Mesenchymal stem cell (in vitro differentiated cells and primary cell): ENCODE measurements around the gene ABCG5.

Source experiments
- DNase-seq: peaks from one replicate; pipeline ENCODE4 v3.0.0-alpha.2; 2013
- H2AFZ ChIP-seq: one replicate; pipeline ENCODE4 v1.6.1; 2013; ENCODE audit warnings: low read depth, mild to moderate bottlenecking, control low read depth, inconsistent platforms, low read length, moderate library complexity
- H2AK5ac ChIP-seq: 2 replicates; pipeline ENCODE4 v1.6.1; 2013; ENCODE audit warnings: low read length, moderate library complexity, mild to moderate bottlenecking, inconsistent platforms; ENCODE audit not compliant: severe bottlenecking
- H2BK120ac ChIP-seq: one replicate; pipeline ENCODE4 v1.6.1; 2013; ENCODE audit warnings: low read depth, mild to moderate bottlenecking, inconsistent platforms, low read length, moderate library complexity
- H2BK12ac ChIP-seq, 2 experiments: one replicate each; pipeline ENCODE4 v1.6.1; 2013; ENCODE audit warnings: inconsistent platforms in 2 of 2, low read length in 2 of 2, mild to moderate bottlenecking in 2 of 2, moderate library complexity in 2 of 2, control low read depth in 1 of 2
- H2BK15ac ChIP-seq: one replicate; pipeline ENCODE4 v1.6.1; 2013; ENCODE audit warnings: mild to moderate bottlenecking, low read depth, inconsistent platforms; ENCODE audit not compliant: poor library complexity, severe bottlenecking
- H2BK5ac ChIP-seq: 2 replicates; pipeline ENCODE4 v1.6.1; 2013; ENCODE audit warnings: low read depth, mild to moderate bottlenecking, low read length, control low read depth, inconsistent platforms; ENCODE audit not compliant: poor library complexity, severe bottlenecking
- H3K14ac ChIP-seq, 2 experiments: one replicate each; pipeline ENCODE4 v1.6.1; 2013; ENCODE audit warnings: inconsistent platforms in 2 of 2, low read length in 2 of 2, control low read depth in 1 of 2, mild to moderate bottlenecking in 1 of 2, moderate library complexity in 1 of 2
- H3K18ac ChIP-seq, 2 experiments: one replicate each; pipeline ENCODE4 v1.6.1; 2013; ENCODE audit warnings: inconsistent platforms in 2 of 2, low read length in 2 of 2, control low read depth in 1 of 2, low read depth in 1 of 2, mild to moderate bottlenecking in 1 of 2
- H3K23ac ChIP-seq, 2 experiments: one replicate each; pipeline ENCODE4 v1.6.1; 2013; ENCODE audit warnings: inconsistent platforms in 2 of 2, low read length in 2 of 2, mild to moderate bottlenecking in 2 of 2, moderate library complexity in 2 of 2, control low read depth in 1 of 2
- H3K27ac ChIP-seq: 2 replicates; pipeline ENCODE4 v1.5.1; 2013; ENCODE audit warnings: mild to moderate bottlenecking, moderate library complexity, low read length, control low read depth, inconsistent platforms; ENCODE audit not compliant: poor library complexity, severe bottlenecking
- H3K27me3 ChIP-seq, 2 experiments: 2 replicates each; pipeline versions ENCODE4 v1.6.1 to v1.7.0; 2013; ENCODE audit warnings: low read length in 2 of 2, mild to moderate bottlenecking in 2 of 2, moderate library complexity in 2 of 2, control low read depth in 1 of 2, inconsistent platforms in 1 of 2; ENCODE audit not compliant: control insufficient read depth in 1 of 2, insufficient read depth in 1 of 2
- H3K36me3 ChIP-seq, 2 experiments: 2 replicates each; pipeline versions ENCODE4 v1.6.1 to v1.7.0; 2013; ENCODE audit warnings: low read length in 2 of 2, control low read depth in 1 of 2, inconsistent platforms in 1 of 2, low read depth in 1 of 2, mild to moderate bottlenecking in 1 of 2; ENCODE audit not compliant: insufficient read depth in 2 of 2, control insufficient read depth in 1 of 2
- H3K4ac ChIP-seq, 2 experiments: one replicate each; pipeline ENCODE4 v1.6.1; 2013; ENCODE audit warnings: inconsistent platforms in 2 of 2, low read length in 2 of 2, mild to moderate bottlenecking in 2 of 2, moderate library complexity in 2 of 2, control low read depth in 1 of 2, low read depth in 1 of 2
- H3K4me1 ChIP-seq: 2 replicates; pipeline ENCODE4 v1.6.1; 2013; ENCODE audit warnings: low read depth, low read length, control low read depth; ENCODE audit not compliant: control insufficient read depth, insufficient read depth
- H3K4me2 ChIP-seq: 2 replicates; pipeline ENCODE4 v1.6.1; 2013; ENCODE audit warnings: low read length, mild to moderate bottlenecking, inconsistent platforms; ENCODE audit not compliant: poor library complexity, severe bottlenecking
- H3K4me3 ChIP-seq, 2 experiments: 2 replicates each; pipeline versions ENCODE4 v1.5.1 to v1.7.0; 2013; ENCODE audit warnings: low read length in 2 of 2, mild to moderate bottlenecking in 2 of 2, control low read depth in 1 of 2, low read depth in 1 of 2; ENCODE audit not compliant: insufficient read depth in 1 of 2
- H3K79me1 ChIP-seq: replicated peaks from 2 replicates; pipeline ENCODE4 v1.6.1; 2013; ENCODE audit warnings: mild to moderate bottlenecking, control low read depth, low read length, inconsistent platforms; ENCODE audit not compliant: poor library complexity, severe bottlenecking
- H3K9ac ChIP-seq: 2 replicates; pipeline ENCODE4 v1.7.0; 2013; ENCODE audit warnings: mild to moderate bottlenecking, low read length, moderate library complexity
- H3K9me3 ChIP-seq: 2 replicates; pipeline ENCODE4 v1.7.0; 2013; ENCODE audit warnings: mild to moderate bottlenecking, low read length; ENCODE audit not compliant: control insufficient read depth
- H4K8ac ChIP-seq: one replicate; pipeline ENCODE4 v1.6.1; 2013; ENCODE audit warnings: inconsistent platforms, mild to moderate bottlenecking, low read length, moderate library complexity
- H4K91ac ChIP-seq: one replicate; pipeline ENCODE4 v1.6.1; 2013; ENCODE audit warnings: mild to moderate bottlenecking, low read length, inconsistent platforms
- WGBS: methylation state at CpG from one replicate; pipeline ENCODE4 v1.1.7; 2013; ENCODE audit warnings: mixed read lengths; 5-methylcytosine and 5-hydroxymethylcytosine counted together

ABCG5 gene

GRCh38 chr2:43854671-43855070, 16.0 kb upstream of the ABCG5 start:
- Histone ChIP-seq H2BK5ac (no peak overlapping the region), H3K27ac (no peak overlapping the region), H2BK15ac (no peak overlapping the region), H3K4me2 (no peak overlapping the region), H3K9ac (no peak overlapping the region), H4K8ac (no peak overlapping the region), H2AK5ac (no peak overlapping the region), H2BK120ac (no peak overlapping the region), H3K36me3 (no peaks in the 10 kb centered on the region), H2BK12ac (no peak overlapping the region), H3K4me3 (no peak overlapping the region), H2AFZ (no peak overlapping the region), H3K14ac (no peak overlapping the region), H3K27me3 (peaks cover 54 to 85% of the 10 kb centered on the region in 2 experiments), H3K23ac (no peak overlapping the region), H3K4ac (no peak overlapping the region), H3K79me1 (no peaks in the 10 kb centered on the region), H3K18ac (no peak overlapping the region), H4K91ac (peak overlapping the region; percentile 39), H3K4me1 (no peaks in the 10 kb centered on the region), H3K9me3 (peaks cover 17% of the 10 kb centered on the region)
- DNase-seq, result no peak
- WGBS, result 87% methylated on average over 3 of the region's 3 CpGs

GRCh38 chr2:43853141-43854081, 14.8 kb upstream of the ABCG5 start:
- H3K23ac ChIP-seq, result no peak overlapping the region
- no peak overlapping the region for H4K91ac ChIP-seq

GRCh38 chr2:43852196-43852730, 13.6 kb upstream of the ABCG5 start:
- 89% methylated on average over 21 of the region's 21 CpGs for WGBS
- H4K8ac ChIP-seq, result no peak overlapping the region
- peaks cover 1% of the 10 kb centered on the region for H3K9me3 ChIP-seq

More at GRCh38 chr2:43853141-43854081, 14.8 kb upstream of the ABCG5 start:
- Histone ChIP-seq H3K4ac (no peak overlapping the region), H3K27ac (no peak overlapping the region), H2BK5ac (no peak overlapping the region), H3K14ac (no peak overlapping the region), H3K9me3 (peaks cover 11% of the 10 kb centered on the region), H2BK12ac (no peak overlapping the region), H3K9ac (no peak overlapping the region), H3K79me1 (no peaks in the 10 kb centered on the region), H3K27me3 (peaks cover 46 to 79% of the 10 kb centered on the region in 2 experiments), H3K36me3 (no peaks in the 10 kb centered on the region), H3K4me1 (no peaks in the 10 kb centered on the region), H2AFZ (no peak overlapping the region), H4K8ac (no peak overlapping the region), H3K18ac (no peak overlapping the region), H2BK15ac (no peak overlapping the region), H2BK120ac (no peak overlapping the region), H3K4me3 (no peak overlapping the region), H3K4me2 (no peak overlapping the region), H2AK5ac (no peak overlapping the region)
- DNase-seq, result no peak
- 84% methylated on average over 9 of the region's 10 CpGs for WGBS

More at GRCh38 chr2:43852196-43852730, 13.6 kb upstream of the ABCG5 start:
- peaks cover 40 to 68% of the 10 kb centered on the region in 2 experiments for H3K27me3 ChIP-seq
- DNase-seq, result no peak
- H3K79me1 ChIP-seq, result no peaks in the 10 kb centered on the region
- H2AK5ac ChIP-seq, result no peak overlapping the region
- H2BK120ac ChIP-seq, result no peak overlapping the region
- H3K18ac ChIP-seq, result no peak overlapping the region
- no peak overlapping the region for H3K27ac ChIP-seq
- no peak overlapping the region for H3K4me3 ChIP-seq
- no peak overlapping the region for H4K91ac ChIP-seq
- H3K4ac ChIP-seq, result no peak overlapping the region
- H2BK15ac ChIP-seq, result no peak overlapping the region
- H3K9ac ChIP-seq, result no peak overlapping the region
- no peak overlapping the region for H3K4me2 ChIP-seq
- H3K23ac ChIP-seq, result no peak overlapping the region
- H2BK5ac ChIP-seq, result no peak overlapping the region
- no peak overlapping the region for H3K14ac ChIP-seq
- no peak overlapping the region for H2BK12ac ChIP-seq
- H3K4me1 ChIP-seq, result no peaks in the 10 kb centered on the region
- no peaks in the 10 kb centered on the region for H3K36me3 ChIP-seq
- H2AFZ ChIP-seq, result no peak overlapping the region
